PC-9 (cell line): ENCODE data around the gene FILIP1L.

Experiments used
- CTCF ChIP-seq: fragments of 200-600 bp; sonication (generic); conservative IDR thresholded peaks from 2 replicates; pipeline ENCODE4 v1.6.1; 2017; ENCODE audit warnings: mixed run types, antibody characterized with exemption, mild to moderate bottlenecking, moderate library complexity
- EZH2 ChIP-seq: fragments of 200-600 bp; sonication (generic); IDR thresholded peaks from 2 replicates; pipeline ENCODE4 v1.8.0; 2017; ENCODE audit warnings: antibody characterized with exemption, low read depth

GRCh38 chr3:99895131-99895696 lies 219.1 kb downstream of the FILIP1L start:
- TF ChIP-seq CTCF (no peak), EZH2 (no peak)
